Measurements from ENCODE around the gene OSBPL5. TPM values are rescaled to one million over a fixed set of nuclear protein-coding genes. Genes with fewer than 3 reads are reported as not detected.
A peak's percentile ranks its signal among the peaks of the same experiment; 100 is the strongest.

The OSBPL5 gene
- total RNA-seq, 1 experiment from 2014 or later, result 5.0 TPM

DNA sequence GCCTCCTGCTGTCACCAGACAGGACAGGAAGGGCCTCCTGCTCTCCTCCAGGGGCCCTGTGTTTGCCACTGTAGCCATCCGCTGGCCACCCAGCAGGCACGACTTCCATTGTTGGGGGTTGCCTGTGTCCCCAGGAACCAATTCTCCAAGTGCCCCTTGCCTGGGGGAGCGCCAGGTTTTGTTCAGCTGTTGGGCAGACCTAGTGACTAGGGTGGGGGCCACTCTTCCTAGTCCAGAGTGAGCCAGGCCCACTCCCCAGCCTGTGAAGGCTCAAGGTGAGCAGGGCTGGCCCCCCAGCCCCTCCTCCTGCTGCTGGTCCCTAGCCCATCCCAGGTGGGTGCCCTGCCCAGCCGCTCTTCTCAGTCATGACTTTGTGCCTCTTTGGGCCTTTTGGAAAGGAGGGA is 30.9 kb downstream of the OSBPL5 start:
- no peak for DNase-seq (ENCODE audit: low read depth)

DNA sequence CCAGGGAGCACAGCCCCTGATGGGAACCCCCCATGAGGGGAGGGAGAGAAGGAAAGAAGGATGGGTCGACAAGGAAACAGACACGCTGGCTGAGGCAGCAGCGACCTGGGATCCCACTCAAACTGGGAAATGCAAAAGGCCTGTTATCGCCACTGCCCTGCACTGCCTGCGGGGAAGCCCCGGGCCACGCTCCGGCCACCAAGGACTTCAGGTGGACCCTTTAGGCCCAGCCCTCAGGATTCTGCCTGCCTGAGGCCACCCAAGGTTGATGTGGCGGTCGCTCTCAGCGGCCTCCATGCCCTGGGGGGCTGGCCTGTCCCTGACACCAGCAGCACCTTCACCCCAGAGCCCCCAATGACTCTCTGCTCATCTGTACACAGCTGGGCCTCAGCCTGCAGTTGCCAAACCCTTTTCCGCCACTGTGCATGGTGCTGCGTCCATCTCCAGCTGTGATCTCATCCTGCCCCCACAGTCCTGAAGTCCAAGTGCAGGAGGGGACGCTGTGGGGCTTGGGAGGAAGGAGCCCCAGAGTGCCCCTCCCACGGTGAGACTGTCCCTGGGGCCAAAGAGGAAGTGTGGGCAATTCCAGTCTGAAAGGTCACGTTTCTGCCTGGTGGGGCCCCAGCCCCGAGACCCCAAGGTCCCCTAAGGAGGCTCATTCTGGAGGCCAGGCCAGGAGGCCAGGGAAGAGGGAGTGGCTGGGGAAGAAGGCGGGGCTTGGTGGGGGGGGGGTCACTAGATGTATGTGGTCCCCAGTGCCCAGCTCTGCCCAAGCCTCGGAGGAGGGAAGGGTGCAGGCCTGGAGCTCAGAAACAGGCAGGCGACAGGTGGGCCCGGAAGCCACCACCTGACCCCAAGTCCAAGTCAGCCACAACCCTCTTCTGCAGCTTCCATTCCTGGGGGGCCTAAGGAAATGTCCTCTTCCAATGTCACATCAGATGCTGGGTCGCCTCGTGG is 31.6 kb downstream of the OSBPL5 start:
- no peak for DNase-seq (ENCODE audit: low read depth)

DNA sequence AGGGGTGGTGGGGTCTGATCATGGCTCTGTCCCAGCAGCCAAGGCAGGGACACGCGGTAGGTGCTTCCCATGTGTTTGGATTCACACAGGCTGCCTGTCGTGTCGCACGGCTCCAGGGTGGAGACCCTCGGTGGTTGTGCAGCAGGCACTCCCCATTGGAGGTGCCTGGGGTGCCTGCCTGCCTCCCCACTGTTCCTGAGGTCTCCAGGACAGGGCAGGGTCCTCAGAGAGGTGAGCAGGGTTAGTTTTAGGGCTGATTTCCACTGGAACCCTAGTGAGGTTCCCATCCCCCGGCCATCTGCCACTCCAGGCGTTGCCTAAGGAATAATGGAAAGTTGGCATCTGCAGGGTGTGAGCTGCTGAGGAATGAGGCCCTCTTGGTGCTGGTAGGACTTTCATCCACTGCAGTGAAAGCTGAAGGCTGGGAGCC is 32.3 kb downstream of the OSBPL5 start:
- no peak for DNase-seq (ENCODE audit: low read depth)

DNA sequence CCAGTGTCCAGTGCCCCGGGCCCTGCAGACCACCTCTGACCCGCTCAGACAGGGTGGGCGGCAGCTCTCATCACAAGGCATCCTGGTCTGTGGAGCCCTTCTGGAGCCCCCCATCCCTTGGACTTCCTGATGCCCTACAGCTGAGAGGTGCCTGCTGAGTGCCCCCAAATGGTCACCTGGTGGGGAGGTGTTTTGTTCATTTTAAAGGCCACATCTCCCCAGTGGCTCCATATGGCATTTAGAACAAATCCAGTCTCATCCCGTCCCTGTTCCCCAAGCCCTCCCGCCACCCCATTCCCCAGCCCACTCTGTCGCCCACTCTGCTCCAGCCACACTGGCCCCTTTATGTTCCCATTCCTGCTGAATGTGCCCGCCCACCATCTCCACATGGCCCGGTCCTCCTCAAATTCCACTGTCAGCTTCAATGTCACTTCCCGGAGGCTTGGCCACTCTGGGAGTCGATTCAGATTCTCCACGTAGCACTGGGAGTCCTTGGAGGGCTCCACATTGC is 32.8 kb downstream of the OSBPL5 start:
- DNase-seq (ENCODE audit: low read depth), result no peak

DNA sequence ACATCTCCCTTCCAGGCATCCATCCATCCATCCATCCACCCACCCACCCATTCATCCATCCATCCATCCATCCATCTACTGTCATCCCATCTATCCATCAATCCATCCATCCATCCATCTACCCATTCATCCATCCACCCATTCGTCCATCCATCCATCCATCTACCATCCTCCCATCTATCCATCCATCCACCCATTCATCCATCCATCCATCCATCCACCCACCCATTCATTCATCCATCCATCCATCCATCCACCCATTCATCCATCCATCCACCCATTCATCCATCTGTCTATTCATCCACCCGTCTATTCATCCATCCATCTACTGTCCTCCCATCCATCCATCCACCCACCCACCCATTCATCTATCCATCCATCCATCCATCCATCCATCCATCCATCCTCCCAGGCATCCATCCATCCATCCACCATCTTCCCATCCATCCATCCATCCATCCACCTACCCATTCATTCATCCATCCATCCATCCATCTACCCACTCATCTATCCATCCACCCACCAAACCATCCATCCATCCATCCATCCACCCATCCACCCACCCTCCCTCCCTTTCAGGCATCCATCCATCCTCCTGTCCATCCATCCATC is 33.7 kb downstream of the OSBPL5 start:
- DNase-seq (ENCODE audit: low read depth), result no peak

DNA sequence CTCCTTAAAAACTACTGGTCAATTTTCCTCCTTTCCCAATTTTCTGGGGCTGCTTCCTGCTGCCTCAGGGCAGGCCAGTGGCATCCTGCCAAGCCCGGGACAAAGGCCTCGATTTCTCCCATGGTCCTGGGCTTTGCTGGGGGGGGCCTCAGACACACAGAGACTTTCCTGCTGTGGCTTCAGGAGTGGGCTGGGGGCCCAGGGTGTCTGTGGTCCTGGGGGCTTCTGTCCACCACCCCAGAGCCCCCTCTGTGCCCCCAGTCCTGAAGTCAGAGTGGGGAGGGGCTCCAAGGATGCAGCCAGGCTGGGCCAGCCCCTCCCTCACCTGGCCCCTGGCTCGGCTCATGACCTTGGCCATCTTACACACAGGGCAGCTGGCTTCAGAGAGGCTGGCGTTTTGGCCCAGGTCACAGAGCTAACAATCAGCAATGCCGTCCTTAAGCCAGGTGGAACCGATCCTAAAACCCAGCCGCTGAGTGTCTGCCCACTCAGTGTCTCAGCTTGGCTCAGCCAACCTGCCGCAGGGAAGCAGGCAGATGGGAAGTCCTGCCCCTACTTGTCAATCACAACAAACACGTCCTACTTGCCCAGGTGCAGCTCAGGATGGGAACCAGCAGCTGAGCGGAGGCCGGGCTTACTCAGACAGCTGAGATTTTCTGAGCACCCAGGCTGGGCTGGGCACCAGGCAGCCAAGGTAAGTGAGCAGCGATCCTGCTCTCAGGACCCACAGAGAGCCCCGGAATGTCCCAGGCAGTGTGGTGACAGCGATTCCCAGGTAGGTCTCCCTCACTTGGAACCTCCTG is 34.6 kb downstream of the OSBPL5 start:
- DNase-seq (ENCODE audit: low read depth), result no peak

DNA sequence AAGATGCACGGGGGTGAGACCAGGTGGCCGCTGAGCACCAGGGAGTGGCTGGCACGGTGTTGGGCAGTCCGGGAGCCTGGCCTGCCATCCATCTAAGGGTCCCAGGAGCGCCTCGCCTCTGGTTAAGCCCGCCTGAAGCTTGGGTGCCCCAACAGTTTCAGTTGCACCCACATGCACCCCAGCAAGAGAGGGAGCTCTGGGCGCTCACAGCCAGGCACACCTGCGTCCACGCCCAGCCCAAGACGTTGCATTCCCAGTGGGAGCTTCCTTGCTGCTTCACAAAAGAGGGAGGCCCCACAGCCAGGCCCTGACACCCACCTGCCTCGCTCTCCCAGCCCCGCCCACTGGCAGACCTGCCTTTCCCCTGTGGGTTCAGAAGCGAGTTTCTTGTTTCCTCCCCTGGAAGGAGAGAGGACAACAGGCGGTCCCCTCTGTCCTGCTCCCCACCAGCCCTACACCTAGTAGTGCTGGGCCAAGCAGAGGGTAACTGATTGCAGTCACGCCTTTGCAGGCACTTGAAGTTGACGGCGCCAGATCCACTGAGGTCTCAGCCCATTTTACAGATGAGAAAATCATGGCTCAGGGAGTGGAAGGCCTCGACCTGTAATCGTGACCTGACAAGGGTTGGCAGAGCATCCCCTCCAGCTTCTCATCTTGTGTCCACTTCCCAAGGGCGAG is 35.4 kb downstream of the OSBPL5 start:
- no peak for DNase-seq (ENCODE audit: low read depth)

DNA sequence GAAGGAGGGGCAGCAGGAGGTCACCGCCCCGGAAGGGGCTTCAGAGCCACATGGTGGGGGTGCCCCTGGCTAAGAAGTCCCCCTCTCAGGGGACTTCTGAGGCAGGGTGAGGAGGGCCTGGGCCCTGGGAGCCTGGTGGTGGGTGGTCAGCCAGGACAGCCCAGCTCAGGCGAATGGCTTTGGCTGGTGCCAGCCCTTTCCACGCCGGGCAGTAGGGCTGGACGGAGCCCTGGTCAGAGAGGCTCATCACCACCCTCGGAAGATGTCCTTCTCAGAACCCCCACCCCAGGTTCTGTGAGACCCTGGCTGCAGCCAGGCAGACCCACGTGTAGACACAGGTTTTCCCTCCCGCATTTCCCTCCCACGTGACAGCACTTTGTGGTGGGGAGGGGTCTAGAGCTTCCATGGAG is 35.9 kb downstream of the OSBPL5 start:
- no peak for DNase-seq (ENCODE audit: low read depth)

DNA sequence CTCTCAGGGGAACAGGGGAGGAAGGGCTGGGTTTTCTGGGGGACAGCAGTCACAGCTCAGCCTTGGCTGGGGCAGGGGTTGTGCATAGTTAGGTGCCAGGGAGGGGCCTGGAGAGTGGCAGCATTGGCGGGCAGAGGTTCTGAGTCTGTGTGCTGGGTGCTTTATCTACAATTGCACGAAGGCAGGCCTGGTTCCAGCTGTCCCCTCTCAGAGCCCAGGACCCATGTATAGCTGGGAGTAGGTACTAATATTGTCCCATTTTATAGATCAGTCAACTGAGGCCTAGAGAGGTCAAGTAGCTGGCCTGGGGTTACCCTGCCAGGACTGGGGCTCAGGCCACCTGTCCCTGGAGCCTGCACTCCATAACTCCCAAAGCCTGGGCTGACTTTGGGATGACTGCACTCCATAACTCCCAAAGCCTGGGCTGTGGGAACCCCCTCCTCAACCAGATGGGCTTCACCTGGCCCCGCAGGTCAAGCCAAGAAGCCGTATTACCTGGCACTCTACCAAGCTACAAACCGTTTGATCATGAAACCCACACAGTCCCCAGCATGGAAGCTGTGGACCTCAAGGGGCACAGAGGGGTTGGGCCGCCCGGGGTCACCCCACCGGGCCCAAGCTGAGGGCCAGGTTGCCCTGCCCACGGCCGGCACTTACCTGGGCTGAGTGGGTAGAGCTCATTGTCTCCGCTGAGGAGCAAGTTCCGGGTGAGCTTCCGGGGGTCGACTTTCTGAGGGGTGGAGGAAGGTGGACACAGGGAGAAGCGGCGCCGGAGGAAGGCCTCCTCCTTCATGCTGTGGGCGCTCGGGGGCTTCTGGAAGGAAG is 36.5 kb downstream of the OSBPL5 start:
- no peak for DNase-seq (ENCODE audit: low read depth)

DNA sequence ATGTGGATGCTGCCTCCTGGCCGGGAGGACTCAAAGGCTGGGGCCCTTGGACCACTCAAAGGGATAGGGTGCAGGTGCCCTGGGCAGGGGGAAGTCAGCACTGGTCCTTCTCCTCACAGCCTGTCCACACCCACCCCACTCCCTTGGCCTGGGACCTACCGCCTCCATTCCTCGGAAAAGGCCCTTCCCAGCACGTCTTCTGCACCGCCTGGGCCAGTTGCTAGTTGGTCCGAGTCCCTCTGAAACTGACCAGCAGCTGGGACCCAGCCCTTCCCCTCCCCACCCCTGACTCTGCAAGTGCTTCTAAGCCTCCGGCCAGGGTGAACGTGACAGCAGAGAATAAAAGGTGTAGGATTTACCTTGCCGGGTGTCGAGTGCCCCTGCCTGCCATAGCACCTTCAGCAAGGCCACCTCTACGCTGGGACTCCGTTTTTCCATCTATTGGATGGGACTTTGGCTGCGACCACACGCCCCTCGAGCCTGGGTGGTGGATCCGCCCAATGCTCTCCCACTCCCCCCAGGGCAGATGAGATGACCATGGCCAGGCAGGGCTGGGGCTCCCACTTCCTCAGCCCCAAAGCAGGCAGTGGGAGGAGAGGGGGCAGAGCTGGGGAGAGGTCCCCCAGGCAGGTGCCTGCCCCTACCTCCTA is 37.3 kb downstream of the OSBPL5 start:
- no peak for DNase-seq (ENCODE audit: low read depth)

DNA sequence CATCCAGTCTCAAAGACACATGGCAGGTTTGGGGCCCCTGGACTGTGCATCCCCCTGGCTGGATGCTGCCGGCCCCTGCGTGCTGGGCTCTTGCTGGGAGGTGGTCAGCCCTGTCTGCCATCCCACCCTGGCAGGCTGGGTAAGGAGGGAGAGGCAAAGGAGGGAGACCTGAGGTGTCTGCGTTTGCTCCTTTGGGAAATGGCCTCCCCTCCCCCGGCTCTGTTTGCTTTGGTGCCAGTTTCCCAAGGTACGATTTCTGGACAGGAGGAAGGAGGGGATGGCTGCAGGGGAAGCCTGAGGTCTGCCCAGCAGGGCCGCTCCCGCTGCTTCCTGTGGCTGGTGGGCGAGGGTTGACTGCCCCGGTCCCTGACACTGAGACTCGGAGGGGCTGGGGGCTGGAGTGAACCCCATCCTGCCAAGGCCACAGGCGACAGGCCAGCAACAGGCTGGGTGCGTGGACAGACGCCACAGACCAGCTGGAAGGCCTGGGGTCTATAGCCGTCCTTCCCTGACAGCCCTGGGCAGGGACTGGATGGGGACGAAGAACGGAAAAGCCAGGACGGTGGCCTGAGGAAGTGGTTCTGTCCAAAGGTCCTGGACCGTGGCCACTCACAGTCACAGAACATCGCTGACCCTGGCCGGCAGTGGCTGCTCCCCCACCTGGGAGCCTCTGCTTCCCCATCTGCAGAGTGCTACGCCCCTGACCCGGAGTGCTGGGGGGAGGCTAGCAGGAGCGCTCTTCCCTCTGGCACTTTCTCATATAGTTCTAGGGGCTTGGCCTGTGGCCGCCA is 38.0 kb downstream of the OSBPL5 start:
- no peak for DNase-seq (ENCODE audit: low read depth)

DNA sequence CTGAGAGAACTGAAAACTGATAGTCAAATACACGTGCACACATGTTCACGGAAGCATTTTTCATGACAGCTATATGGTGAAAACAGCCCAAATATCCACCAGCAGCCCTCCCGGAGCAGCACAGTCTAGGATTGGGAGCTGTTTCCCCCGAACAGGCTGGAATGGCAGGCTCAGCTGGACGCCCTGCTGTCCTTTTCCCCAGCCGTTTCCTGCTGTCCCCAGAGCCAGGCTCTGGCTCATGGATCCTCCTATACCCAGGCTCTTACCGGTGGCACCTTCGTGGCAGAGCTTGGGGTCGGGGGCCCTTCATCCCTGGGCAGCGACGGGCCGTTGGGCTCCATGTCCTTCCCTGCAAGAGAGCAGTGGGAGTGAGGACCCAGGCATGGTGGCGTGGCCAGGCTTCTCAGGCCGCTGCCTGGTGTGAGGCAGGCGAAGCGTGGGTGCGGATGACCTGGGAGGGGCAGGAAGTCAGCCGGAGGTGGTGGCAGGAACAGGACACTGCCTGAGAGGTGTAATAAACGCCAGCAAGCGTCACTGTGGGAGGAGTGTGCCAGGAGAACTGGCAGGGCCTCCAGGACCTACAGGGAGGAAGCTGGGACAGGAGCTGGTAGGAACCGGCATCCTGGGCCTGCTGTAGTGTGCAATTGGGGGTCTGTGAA is 38.8 kb downstream of the OSBPL5 start:
- no peak for DNase-seq (ENCODE audit: low read depth)

DNA sequence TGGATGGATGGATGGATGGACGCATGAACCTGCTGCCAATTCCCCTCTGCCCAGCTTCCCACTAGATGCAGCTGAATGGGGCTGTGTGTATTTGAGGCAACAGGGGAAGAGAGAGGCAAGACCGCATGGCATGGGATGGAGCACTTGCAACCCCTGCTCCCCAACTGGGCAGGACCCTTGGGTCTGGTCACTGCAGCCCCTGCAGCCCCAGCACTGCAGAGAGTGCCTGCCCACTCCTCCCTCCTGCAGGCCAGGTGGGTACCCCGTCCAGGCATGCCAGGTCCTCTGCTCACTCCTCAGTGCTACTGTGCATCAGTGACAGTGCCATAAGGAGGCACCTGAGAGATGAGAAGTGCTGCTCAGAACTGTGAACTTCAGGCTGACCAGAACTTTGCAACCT is 40.3 kb downstream of the OSBPL5 start:
- DNase-seq (ENCODE audit: low read depth), result no peak

DNA sequence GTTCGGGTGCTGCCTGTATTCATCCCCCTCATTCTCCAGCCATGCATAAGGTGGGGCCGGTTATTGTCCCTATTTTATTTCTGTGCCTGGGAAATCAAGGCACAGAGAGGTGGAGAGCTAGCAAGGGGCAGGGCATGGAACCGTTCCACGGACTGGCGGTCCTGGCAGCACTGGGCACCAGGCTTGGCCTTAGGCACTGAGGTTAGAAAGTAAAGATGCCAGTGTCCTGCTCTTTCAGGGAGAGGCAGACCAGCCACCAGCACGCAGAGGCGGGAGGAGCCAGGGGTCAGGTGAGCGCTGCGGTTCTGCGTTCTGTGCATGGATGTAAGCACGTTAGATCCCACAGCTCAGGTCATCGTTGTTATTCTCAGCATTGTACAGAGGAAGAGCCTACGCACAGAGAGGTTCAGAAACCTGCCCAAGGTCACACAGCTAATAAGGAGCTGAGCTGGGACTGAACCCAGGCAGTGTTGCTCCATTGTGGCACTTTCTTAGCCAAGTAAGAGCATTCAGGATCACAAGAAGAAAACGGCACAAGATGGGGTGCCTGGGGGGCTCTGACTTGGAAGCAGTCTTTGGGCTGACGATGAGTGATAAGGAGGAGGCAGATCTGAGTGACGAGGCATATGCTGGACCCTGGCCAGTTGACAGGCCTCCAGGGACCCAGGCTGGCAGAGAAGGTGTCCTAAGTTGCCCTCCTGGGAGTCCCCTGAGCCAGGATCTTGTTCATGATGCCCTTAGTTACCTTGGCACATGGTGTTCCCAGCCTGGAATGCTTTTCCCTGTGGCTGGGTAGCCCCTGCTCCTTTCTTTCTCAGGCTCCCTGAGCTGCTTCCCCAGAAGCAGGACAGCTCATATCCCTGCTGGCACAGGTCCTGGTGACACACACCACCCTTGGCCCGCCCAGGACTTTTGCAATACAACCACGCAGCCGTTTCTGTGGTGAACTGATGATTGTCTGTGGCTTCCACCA is 41.1 kb downstream of the OSBPL5 start:
- peak; percentile 96 for DNase-seq (ENCODE audit: low read depth)

DNA sequence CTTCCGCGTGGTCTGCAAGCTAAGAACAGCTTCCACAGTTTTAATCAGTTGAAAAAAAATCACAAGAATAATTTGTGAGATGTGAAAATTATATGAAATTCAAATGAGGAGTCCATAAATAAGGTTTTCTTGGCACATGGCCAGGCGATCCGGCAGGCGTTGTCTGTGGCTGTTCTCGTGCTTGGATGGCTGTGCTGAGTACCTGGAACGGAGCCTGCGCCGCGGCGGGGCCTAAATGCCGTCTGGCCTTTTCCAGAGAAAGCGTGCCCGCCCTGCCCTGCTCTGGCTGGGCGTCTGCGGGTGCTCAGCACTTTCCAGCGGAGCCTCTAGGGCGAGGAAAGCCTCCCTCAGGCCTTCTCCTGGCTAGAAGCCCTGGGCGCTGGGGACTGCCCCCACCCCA is 41.8 kb downstream of the OSBPL5 start:
- no peak for DNase-seq (ENCODE audit: low read depth)

DNA sequence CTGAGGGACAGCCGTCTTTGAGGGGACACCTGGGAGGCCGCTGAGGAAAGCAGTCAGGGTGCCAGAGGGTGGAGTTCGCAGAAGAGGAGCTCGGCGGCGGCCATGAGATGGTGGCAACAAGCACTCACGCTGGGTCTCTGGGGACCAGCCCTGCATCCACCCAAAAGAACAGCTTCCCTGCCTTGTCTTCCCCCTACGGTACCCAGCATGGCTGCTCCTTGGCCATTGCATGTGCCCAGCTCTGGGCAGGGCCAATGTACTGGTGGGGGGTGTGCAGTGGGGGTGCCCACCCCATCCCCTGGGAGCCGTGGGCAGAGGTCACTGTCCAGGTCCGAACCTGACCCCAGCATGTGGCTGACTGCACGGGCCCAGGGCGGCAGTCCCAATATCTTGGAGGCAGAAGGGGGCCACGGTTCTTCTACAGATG is 42.3 kb downstream of the OSBPL5 start:
- no peak for DNase-seq (ENCODE audit: low read depth)

DNA sequence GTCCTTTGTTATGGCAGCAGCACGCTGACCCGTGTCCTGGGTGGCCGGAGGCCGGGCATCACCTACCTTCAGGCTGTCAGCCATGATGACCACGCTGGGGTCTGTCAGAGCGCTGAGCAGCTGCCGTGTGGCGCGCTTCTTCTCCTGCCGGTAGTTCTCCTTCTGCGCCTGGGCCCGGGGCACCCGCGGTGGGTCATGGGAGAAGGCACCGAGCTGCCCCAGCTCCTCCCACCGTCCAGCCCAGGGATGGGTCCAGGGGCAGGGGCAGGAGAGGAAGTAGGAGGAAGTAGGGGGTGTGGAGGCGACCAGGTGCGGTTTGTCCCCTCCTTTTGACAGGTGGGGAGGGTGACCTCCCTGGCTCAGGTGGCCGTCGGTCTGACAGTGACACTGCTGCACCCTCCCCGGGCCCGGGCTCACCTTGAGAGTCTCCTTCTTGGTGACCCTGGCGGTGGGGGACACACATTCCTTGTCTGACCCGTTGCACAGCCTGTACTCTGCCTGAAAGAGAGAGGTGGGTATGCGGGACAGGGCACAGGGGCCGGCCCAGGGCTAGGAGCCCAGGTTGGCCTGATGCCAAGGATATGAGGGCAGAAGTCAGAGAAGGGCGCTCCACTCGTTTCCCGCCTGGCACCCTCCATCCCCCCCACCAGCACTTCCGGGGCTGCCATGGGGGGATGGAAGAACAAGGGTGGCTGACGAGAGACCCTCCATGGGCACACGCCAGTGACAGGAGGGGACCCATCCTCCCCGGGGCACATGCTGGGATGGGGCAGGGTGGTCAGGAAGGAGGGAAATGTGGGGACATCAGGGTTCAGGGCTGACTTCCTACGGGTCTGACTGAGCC is 43.0 kb downstream of the OSBPL5 start:
- no peak for DNase-seq (ENCODE audit: low read depth)

All from M059J (cell line).